ENCODE measurements around the gene CCDC102B.

CCDC102B gene

DNA sequence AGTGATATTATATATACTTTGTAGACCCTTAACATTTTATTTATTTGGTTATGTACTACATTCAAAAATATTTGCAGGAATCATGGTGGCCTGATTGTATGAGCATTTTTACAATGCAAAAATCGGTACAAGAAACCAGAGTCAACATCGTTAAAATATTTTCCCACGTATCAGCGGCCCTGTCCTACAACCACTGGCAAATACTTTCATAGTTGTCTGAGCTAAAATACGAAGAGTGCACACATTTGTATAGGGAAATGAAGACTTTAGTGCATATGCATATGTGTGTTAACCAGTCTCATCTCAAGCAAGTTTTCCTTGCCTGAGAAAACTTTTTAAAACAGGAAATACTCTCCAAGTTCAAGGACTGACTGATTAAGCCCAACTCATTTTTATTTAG lies 35.9 kb downstream of the CCDC102B start:
- Histone ChIP-seq H4K12ac (ENCODE audit: low read depth, low read length) (no peak overlapping the region), H3K14ac (ENCODE audit: low read length) (no peak overlapping the region), H3K79me2 (ENCODE audit: control insufficient read depth, insufficient read depth, low read length, poor library complexity) (no peaks in the 10 kb centered on the region), H3K4ac (ENCODE audit: low read depth, low read length) (no peak overlapping the region), H3K9ac (ENCODE audit: low read length) (no peak overlapping the region), H2BK5ac (ENCODE audit: low read depth, low read length, poor library complexity) (no peak overlapping the region), H3K79me1 (ENCODE audit: low read length) (no peaks in the 10 kb centered on the region), H2AFZ (ENCODE audit: insufficient read depth, low read length, poor library complexity) (no peak overlapping the region), H3K27me3 (ENCODE audit: insufficient read depth, low read length) (no peaks in the 10 kb centered on the region), H3K4me1 (ENCODE audit: control insufficient read depth in 1 of 2, insufficient read depth in 2 of 2, low read length in 2 of 2) (no peaks in the 10 kb centered on the region), H2BK120ac (ENCODE audit: insufficient read depth, low read length, poor library complexity) (no peak overlapping the region), H4K91ac (ENCODE audit: low read depth, low read length) (no peak overlapping the region), H3K27ac (ENCODE audit: low read depth, low read length) (no peak overlapping the region), H3K4me3 (ENCODE audit: low read depth, low read length) (no peak overlapping the region), H3K9me3 (ENCODE audit: insufficient read depth, low read depth, low read length) (no peaks in the 10 kb centered on the region), H4K8ac (ENCODE audit: low read depth, low read length) (no peak overlapping the region), H2BK12ac (ENCODE audit: low read length) (no peak overlapping the region), H3K23ac (ENCODE audit: low read length) (no peak overlapping the region), H2AK5ac (ENCODE audit: low read length) (no peak overlapping the region), H3K18ac (ENCODE audit: low read length) (no peak overlapping the region), H3K36me3 (ENCODE audit: control insufficient read depth in 1 of 2, insufficient read depth in 2 of 2, low read length in 2 of 2) (no peaks in the 10 kb centered on the region), H3K4me2 (ENCODE audit: low read length) (no peak overlapping the region)
- WGBS (ENCODE audit: extremely low coverage, insufficient coverage, insufficient read length): no CpG with 5 or more reads among the region's 5 CpGs
- DNase-seq: no peak

DNA sequence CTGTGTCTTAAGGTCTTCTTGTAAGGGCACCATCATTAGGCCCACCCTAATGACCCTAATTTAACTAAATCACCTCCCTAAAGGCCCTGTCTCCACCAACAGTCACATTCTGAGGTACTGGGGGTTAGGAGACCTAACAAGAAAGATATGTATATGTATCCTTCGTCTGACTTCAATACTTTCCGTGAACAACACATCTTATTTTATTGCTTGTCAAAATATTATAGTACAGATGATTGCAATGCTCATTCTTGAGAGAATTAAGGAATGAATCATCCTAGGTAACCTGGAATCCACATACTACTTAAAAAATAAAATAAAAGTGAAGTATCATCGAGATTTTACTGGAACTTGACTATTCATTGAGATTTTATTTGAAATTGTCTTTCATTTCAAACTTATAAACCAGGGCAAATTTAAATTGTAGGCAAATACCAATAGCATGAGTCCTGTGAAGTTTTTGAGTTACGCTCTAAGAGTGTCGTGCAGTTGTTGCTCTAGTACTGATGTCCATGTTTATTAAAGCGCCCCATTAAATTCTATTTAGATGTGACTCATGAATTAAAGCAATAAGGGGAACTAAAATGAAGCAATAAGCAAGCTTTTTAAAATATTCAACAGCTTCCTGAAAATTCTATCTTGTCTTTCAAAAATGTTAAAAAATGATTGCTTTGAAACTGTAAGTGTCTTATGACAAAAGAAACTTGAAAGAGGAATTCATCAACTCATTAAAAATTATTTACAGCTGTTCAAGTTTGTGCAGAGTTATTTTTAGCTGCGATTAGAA lies 40.0 kb downstream of the CCDC102B start:
- no peak overlapping the region for H3K14ac ChIP-seq (ENCODE audit: low read length)
- H3K27ac ChIP-seq (ENCODE audit: low read depth, low read length): no peak overlapping the region
- DNase-seq: no peak
- H3K18ac ChIP-seq (ENCODE audit: low read length): no peak overlapping the region
- H3K9me3 ChIP-seq (ENCODE audit: insufficient read depth, low read depth, low read length): no peaks in the 10 kb centered on the region
- no peak overlapping the region for H3K4me2 ChIP-seq (ENCODE audit: low read length)
- H2BK5ac ChIP-seq (ENCODE audit: low read depth, low read length, poor library complexity): no peak overlapping the region
- H3K4me1 ChIP-seq (ENCODE audit: control insufficient read depth in 1 of 2, insufficient read depth in 2 of 2, low read length in 2 of 2): no peaks in the 10 kb centered on the region
- H2AK5ac ChIP-seq (ENCODE audit: low read length): no peak overlapping the region
- no peaks in the 10 kb centered on the region for H3K79me2 ChIP-seq (ENCODE audit: control insufficient read depth, insufficient read depth, low read length, poor library complexity)
- H3K79me1 ChIP-seq (ENCODE audit: low read length): no peaks in the 10 kb centered on the region
- no peak overlapping the region for H2BK120ac ChIP-seq (ENCODE audit: insufficient read depth, low read length, poor library complexity)
- H4K12ac ChIP-seq (ENCODE audit: low read depth, low read length): no peak overlapping the region
- H4K91ac ChIP-seq (ENCODE audit: low read depth, low read length): no peak overlapping the region
- WGBS (ENCODE audit: extremely low coverage, insufficient coverage, insufficient read length): no CpG with 5 or more reads among the region's 7 CpGs
- no peak overlapping the region for H2BK12ac ChIP-seq (ENCODE audit: low read length)
- H4K8ac ChIP-seq (ENCODE audit: low read depth, low read length): no peak overlapping the region
- H2AFZ ChIP-seq (ENCODE audit: insufficient read depth, low read length, poor library complexity): no peak overlapping the region
- H3K9ac ChIP-seq (ENCODE audit: low read length): no peak overlapping the region
- H3K27me3 ChIP-seq (ENCODE audit: insufficient read depth, low read length): no peaks in the 10 kb centered on the region
- no peak overlapping the region for H3K23ac ChIP-seq (ENCODE audit: low read length)
- H3K4me3 ChIP-seq (ENCODE audit: low read depth, low read length): no peak overlapping the region
- peaks cover 0 to 1% of the 10 kb centered on the region in 2 experiments for H3K36me3 ChIP-seq (ENCODE audit: control insufficient read depth in 1 of 2, insufficient read depth in 2 of 2, low read length in 2 of 2)
- H3K4ac ChIP-seq (ENCODE audit: low read depth, low read length): no peak overlapping the region

- Histone ChIP-seq H2BK12ac (ENCODE audit: low read length) (no peak overlapping the region), H3K79me2 (ENCODE audit: control insufficient read depth, insufficient read depth, low read length, poor library complexity) (no peaks in the 10 kb centered on the region), H2AFZ (ENCODE audit: insufficient read depth, low read length, poor library complexity) (no peak overlapping the region), H3K27me3 (ENCODE audit: insufficient read depth, low read length) (no peaks in the 10 kb centered on the region), H2BK120ac (ENCODE audit: insufficient read depth, low read length, poor library complexity) (no peak overlapping the region), H3K14ac (ENCODE audit: low read length) (no peak overlapping the region), H4K8ac (ENCODE audit: low read depth, low read length) (no peak overlapping the region), H3K4me3 (ENCODE audit: low read depth, low read length) (no peak overlapping the region), H3K27ac (ENCODE audit: low read depth, low read length) (no peak overlapping the region), H3K18ac (ENCODE audit: low read length) (no peak overlapping the region), H4K12ac (ENCODE audit: low read depth, low read length) (peak overlapping the region; percentile 43), H3K79me1 (ENCODE audit: low read length) (no peaks in the 10 kb centered on the region), H3K4ac (ENCODE audit: low read depth, low read length) (no peak overlapping the region), H2AK5ac (ENCODE audit: low read length) (no peak overlapping the region), H3K9me3 (ENCODE audit: insufficient read depth, low read depth, low read length) (no peaks in the 10 kb centered on the region), H3K9ac (ENCODE audit: low read length) (no peak overlapping the region), H3K23ac (ENCODE audit: low read length) (no peak overlapping the region), H3K36me3 (ENCODE audit: control insufficient read depth in 1 of 2, insufficient read depth in 2 of 2, low read length in 2 of 2) (peaks cover 0 to 1% of the 10 kb centered on the region in 2 experiments), H2BK5ac (ENCODE audit: low read depth, low read length, poor library complexity) (no peak overlapping the region), H3K4me1 (ENCODE audit: control insufficient read depth in 1 of 2, insufficient read depth in 2 of 2, low read length in 2 of 2) (no peaks in the 10 kb centered on the region), H4K91ac (ENCODE audit: low read depth, low read length) (no peak overlapping the region), H3K4me2 (ENCODE audit: low read length) (no peak overlapping the region)
- WGBS (ENCODE audit: extremely low coverage, insufficient coverage, insufficient read length): no CpG with 5 or more reads among the region's 4 CpGs
- no peak for DNase-seq
These were observed 41.8 kb downstream of the CCDC102B start for GRCh38 chr18:68839701-68840100.

- Histone ChIP-seq H3K4me1 (ENCODE audit: control insufficient read depth in 1 of 2, insufficient read depth in 2 of 2, low read length in 2 of 2) (no peaks in the 10 kb centered on the region), H2BK12ac (ENCODE audit: low read length) (no peak overlapping the region), H2AFZ (ENCODE audit: insufficient read depth, low read length, poor library complexity) (no peak overlapping the region), H2AK5ac (ENCODE audit: low read length) (no peak overlapping the region), H4K91ac (ENCODE audit: low read depth, low read length) (no peak overlapping the region), H3K14ac (ENCODE audit: low read length) (no peak overlapping the region), H3K36me3 (ENCODE audit: control insufficient read depth in 1 of 2, insufficient read depth in 2 of 2, low read length in 2 of 2) (peaks cover 0 to 1% of the 10 kb centered on the region in 2 experiments), H3K79me2 (ENCODE audit: control insufficient read depth, insufficient read depth, low read length, poor library complexity) (no peaks in the 10 kb centered on the region), H2BK5ac (ENCODE audit: low read depth, low read length, poor library complexity) (no peak overlapping the region), H3K4me3 (ENCODE audit: low read depth, low read length) (no peak overlapping the region), H4K12ac (ENCODE audit: low read depth, low read length) (no peak overlapping the region), H3K18ac (ENCODE audit: low read length) (no peak overlapping the region), H4K8ac (ENCODE audit: low read depth, low read length) (no peak overlapping the region), H3K9me3 (ENCODE audit: insufficient read depth, low read depth, low read length) (no peaks in the 10 kb centered on the region), H3K27me3 (ENCODE audit: insufficient read depth, low read length) (no peaks in the 10 kb centered on the region), H3K4ac (ENCODE audit: low read depth, low read length) (no peak overlapping the region), H2BK120ac (ENCODE audit: insufficient read depth, low read length, poor library complexity) (no peak overlapping the region), H3K79me1 (ENCODE audit: low read length) (no peaks in the 10 kb centered on the region), H3K4me2 (ENCODE audit: low read length) (no peak overlapping the region), H3K23ac (ENCODE audit: low read length) (no peak overlapping the region), H3K9ac (ENCODE audit: low read length) (no peak overlapping the region), H3K27ac (ENCODE audit: low read depth, low read length) (no peak overlapping the region)
- WGBS (ENCODE audit: extremely low coverage, insufficient coverage, insufficient read length): no CpG with 5 or more reads among the region's 7 CpGs
- peak; percentile 4 to 54 for DNase-seq
These were observed 42.8 kb downstream of the CCDC102B start for GRCh38 chr18:68840554-68841263.

Measured in trophoblast cell (in vitro differentiated cells and primary cell).